Measurements from ENCODE around the gene TMEM238.

DNA sequence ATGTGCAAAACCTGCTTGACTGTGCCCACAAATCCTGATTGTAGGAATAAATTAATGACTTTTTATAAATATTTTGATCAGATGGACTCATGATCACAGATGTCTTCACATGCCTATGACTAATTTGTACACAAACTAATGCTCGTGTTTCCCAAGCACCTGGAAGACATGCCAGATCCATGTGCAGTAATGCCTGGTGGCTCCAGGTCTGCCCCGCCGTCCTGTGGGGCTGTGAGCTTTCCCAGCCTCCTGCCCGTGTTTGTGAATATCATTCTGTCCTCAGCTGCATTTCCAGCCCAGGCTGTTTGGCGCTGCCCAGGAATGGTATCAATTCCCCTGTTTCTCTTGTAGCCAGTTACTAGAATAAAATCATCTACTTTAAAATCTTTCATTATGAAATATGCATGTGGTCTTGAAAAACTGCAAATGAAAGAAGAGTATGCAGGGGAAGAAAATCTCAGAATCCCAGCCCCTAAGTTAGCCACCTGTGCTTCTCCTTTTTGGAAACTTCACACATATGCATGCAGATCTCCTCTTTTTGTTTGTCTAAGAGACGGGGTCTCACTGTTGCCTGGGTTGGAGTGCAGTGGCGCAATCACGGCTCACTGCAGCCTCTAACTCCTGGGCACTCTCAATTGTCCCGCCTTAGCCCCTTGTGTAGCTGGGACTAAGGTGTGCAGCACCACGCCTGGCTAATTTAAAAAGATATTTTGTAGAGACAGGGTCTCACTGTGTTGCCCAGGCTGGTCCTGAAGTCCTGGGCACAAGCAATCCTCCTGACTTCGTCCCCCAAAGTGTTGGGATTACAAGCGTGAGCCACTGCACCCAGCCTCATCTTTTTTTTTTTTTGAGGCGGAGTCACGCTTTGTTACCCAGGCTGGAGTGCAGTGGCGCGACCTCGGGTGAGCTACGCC, 7.9 kb upstream of the TMEM238 start:
- TF ChIP-seq, protein P1, sequence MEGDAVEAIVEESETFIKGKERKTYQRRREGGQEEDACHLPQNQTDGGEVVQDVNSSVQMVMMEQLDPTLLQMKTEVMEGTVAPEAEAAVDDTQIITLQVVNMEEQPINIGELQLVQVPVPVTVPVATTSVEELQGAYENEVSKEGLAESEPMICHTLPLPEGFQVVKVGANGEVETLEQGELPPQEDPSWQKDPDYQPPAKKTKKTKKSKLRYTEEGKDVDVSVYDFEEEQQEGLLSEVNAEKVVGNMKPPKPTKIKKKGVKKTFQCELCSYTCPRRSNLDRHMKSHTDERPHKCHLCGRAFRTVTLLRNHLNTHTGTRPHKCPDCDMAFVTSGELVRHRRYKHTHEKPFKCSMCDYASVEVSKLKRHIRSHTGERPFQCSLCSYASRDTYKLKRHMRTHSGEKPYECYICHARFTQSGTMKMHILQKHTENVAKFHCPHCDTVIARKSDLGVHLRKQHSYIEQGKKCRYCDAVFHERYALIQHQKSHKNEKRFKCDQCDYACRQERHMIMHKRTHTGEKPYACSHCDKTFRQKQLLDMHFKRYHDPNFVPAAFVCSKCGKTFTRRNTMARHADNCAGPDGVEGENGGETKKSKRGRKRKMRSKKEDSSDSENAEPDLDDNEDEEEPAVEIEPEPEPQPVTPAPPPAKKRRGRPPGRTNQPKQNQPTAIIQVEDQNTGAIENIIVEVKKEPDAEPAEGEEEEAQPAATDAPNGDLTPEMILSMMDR (IDR thresholded peaks at IDR 0.05; ENCODE audit: insufficient read depth, low read length, poor library complexity, severe bottlenecking) = no peak
- no peak for TF ChIP-seq EZH2phosphoT487 (conservative IDR thresholded peaks at IDR 0.05; ENCODE audit: low read length)

All from SU-DHL-6 (cell line).